Subcutaneous abdominal adipose tissue (tissue), 5 donors: Measurements from ENCODE around the gene TNK2.

Source experiments
- H3K27ac ChIP-seq: one replicate; pipeline ENCODE4 v1.7.0; 2013; ENCODE audit warnings: low read depth, mild to moderate bottlenecking, inconsistent platforms, low read length, moderate library complexity
- H3K27me3 ChIP-seq, 5 donors: one replicate each; pipeline ENCODE4 v1.7.0; 2013; ENCODE audit warnings: low read length in 5 of 5, inconsistent platforms in 1 of 5; ENCODE audit not compliant: control insufficient read depth in 5 of 5, insufficient read depth in 4 of 5
- H3K36me3 ChIP-seq, 5 donors: one replicate each; pipeline ENCODE4 v1.7.0; 2013; ENCODE audit warnings: low read length in 5 of 5; ENCODE audit not compliant: control insufficient read depth in 5 of 5, insufficient read depth in 5 of 5
- H3K4me1 ChIP-seq, 5 donors: one replicate each; pipeline ENCODE4 v1.7.0; 2013; ENCODE audit warnings: low read length in 5 of 5, mild to moderate bottlenecking in 3 of 5, moderate library complexity in 1 of 5; ENCODE audit not compliant: control insufficient read depth in 5 of 5, insufficient read depth in 5 of 5
- H3K4me3 ChIP-seq, 5 donors: one replicate each; pipeline ENCODE4 v1.7.0; 2013; ENCODE audit warnings: low read length in 5 of 5, low read depth in 1 of 5
- H3K9ac ChIP-seq, 5 donors: one replicate each; pipeline ENCODE4 v1.7.0; 2013; ENCODE audit warnings: low read length in 5 of 5, mild to moderate bottlenecking in 4 of 5, moderate library complexity in 3 of 5
- H3K9me3 ChIP-seq, 5 donors: one replicate each; pipeline ENCODE4 v1.7.0; 2013; ENCODE audit warnings: low read length in 5 of 5; ENCODE audit not compliant: control insufficient read depth in 5 of 5
- donor health status: healthy.
- donor health status: healthy.
- donor health status: healthy.
- donor health status: healthy.
- donor health status: healthy.

Gene TNK2

DNA sequence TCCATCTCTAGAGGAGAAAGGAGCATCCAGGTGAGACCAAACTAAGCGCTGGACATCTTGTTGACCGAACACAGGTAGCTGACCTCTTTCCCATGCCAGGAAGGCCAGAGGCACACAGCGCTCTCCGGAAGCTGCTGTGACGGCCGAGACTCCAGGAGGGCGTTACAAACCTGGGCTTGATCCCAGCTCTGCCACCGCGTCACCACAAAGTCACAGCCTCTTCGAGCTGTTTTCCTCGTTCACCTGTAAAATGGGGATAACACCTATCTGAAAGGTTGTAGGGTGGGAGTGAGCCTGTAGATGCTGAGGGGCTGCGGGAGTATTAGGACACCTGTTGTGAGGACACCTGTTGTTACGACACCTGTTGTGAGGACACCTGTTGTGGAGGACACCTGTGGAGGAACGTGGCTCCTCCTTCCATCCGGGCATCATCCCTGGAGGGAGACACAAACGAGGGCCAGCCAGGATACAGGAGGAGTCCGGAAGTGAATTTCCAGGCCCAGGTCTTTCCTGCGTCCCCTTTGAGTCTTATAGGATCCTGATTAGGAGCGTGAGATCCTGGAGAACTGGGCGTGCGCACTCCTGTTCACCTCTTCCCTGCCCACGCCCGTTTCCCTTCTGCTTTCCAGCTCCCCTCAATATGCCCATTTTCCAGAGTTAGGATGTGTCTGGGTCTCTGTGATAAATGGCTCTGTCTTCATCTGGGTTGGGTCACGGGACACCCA, 94.3 kb downstream of the TNK2 start:
- no peaks in the 10 kb centered on the region for H3K9me3 ChIP-seq
- no peaks in the 10 kb centered on the region for H3K36me3 ChIP-seq
- H3K9ac ChIP-seq, result no peak overlapping the region
- no peak overlapping the region for H3K27ac ChIP-seq
- no peaks in the 10 kb centered on the region for H3K4me1 ChIP-seq
- no peak overlapping the region for H3K4me3 ChIP-seq
- peaks cover 21 to 24% (median 23%) of the 10 kb centered on the region in 5 donors for H3K27me3 ChIP-seq
